OCI-LY7 (cell line): ENCODE data around the gene WNT1.

Experiments
- EZH2phosphoT487 ChIP-seq: fragments of 200-600 bp; sonication (generic); IDR thresholded peaks from 2 replicates; pipeline ENCODE4 v1.6.1; 2018; ENCODE audit warnings: low read depth, borderline replicate concordance, mild to moderate bottlenecking, mixed run types, antibody characterized with exemption, low read length, moderate library complexity, mixed read lengths
- TF ChIP-seq, protein P1 (sequence below): fragments of 200-600 bp; sonication (generic); conservative IDR thresholded peaks from 2 replicates; pipeline ENCODE4 v1.5.1; 2014; ENCODE audit warnings: mild to moderate bottlenecking, antibody characterized with exemption, low read length, moderate library complexity, mixed read lengths

DNA sequence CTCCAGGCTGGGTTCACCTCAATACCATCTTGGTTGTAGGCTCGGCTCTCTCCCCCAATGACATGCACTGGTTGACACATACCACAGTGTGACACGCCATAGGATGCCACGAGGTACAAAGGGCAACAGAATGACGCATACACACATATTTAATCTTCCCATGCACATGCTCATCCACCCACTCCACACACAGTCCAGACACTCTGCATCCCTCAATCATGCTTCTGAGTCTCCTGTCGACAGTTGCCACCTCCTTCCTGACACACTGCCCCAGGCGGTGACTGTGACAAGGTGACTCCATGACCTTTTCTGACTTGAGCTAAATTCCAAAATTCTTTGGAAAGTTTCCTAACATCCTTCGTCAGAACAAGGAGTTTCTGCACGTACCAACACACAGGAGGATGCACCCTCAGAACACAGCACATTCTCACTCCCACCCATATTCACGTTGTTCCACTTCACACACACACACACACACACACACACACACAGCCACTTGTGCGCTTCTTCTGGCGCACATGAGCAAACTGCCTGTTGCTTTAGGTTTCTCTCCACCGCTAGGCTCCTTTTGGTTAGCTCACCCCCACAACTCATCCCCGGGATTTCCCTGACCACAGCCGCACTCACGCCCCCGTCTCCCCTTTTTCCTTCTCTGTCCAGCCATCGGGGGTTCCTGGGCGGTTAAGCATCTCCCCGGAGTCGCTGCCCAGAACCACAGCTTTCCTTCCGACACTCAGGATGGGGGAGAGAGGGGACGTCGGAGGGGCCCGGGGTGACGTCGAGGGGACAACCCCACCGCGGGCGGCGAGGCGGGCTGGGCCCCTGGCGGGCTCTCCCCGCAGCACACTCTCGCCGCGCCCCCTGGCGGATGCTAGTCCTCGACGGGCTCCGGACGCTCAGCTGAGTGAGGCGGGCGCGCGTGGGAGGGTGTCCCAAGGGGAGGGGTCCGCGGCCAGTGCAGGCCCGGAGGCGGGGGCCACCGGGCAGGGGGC lies 536 bp upstream of the WNT1 start:
- TF ChIP-seq, protein P1, sequence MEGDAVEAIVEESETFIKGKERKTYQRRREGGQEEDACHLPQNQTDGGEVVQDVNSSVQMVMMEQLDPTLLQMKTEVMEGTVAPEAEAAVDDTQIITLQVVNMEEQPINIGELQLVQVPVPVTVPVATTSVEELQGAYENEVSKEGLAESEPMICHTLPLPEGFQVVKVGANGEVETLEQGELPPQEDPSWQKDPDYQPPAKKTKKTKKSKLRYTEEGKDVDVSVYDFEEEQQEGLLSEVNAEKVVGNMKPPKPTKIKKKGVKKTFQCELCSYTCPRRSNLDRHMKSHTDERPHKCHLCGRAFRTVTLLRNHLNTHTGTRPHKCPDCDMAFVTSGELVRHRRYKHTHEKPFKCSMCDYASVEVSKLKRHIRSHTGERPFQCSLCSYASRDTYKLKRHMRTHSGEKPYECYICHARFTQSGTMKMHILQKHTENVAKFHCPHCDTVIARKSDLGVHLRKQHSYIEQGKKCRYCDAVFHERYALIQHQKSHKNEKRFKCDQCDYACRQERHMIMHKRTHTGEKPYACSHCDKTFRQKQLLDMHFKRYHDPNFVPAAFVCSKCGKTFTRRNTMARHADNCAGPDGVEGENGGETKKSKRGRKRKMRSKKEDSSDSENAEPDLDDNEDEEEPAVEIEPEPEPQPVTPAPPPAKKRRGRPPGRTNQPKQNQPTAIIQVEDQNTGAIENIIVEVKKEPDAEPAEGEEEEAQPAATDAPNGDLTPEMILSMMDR, result peak; percentile 81
- TF ChIP-seq EZH2phosphoT487, result no peak
